Vagina (tissue), 2 donors: ENCODE measurements around the gene RIC1.

Source experiments
- CTCF ChIP-seq, 3 experiments: fragments of 450-650 bp in 2 of 3; fragments of 200-600 bp in 1 of 3; sonication (generic) in 1 of 3; IDR thresholded peaks; one replicate each; pipeline ENCODE4 v1.5.1; 2017 to 2019; ENCODE audit warnings: antibody characterized with exemption in 3 of 3, mild to moderate bottlenecking in 2 of 3, moderate library complexity in 2 of 3
- POLR2A ChIP-seq, 2 donors: fragments of 450-650 bp; IDR thresholded peaks; one replicate each; pipeline ENCODE4 v1.6.1; 2017; ENCODE audit warnings: antibody characterized with exemption in 2 of 2, mild to moderate bottlenecking in 2 of 2, moderate library complexity in 2 of 2
- POLR2AphosphoS5 ChIP-seq, 2 donors: sonication (generic); formaldehyde crosslinking; IDR thresholded peaks; one replicate each; pipeline ENCODE4 v1.9.0; 2017; ENCODE audit warnings: antibody characterized with exemption in 2 of 2, mild to moderate bottlenecking in 2 of 2, low read depth in 1 of 2; ENCODE audit not compliant: insufficient read depth in 1 of 2

- TF ChIP-seq CTCF (IDR thresholded peaks at IDR 0.05) (no peak), POLR2A (IDR thresholded peaks at IDR 0.05) (no peak), POLR2AphosphoS5 (IDR thresholded peaks at IDR 0.05; ENCODE audit: insufficient read depth in 1 of 2, low read depth in 1 of 2) (no peak)
Measured at GRCh38 chr9:5642170-5642569, 13.3 kb downstream of the RIC1 start.
